Neural progenitor cell (in vitro differentiated cells): ENCODE results near the gene DNAJC30.
A peak's percentile ranks its signal among the peaks of the same experiment; 100 is the strongest.

Source experiments
- CTCF ChIP-seq: fragments of 200-600 bp; sonication (generic); IDR thresholded peaks from 2 replicates; pipeline ENCODE4 v1.5.1; 2017; ENCODE audit warnings: antibody characterized with exemption, mild to moderate bottlenecking
- EZH2 ChIP-seq: fragments of 200-600 bp; sonication (generic); IDR thresholded peaks from 2 replicates; pipeline ENCODE4 v1.6.1; 2017; ENCODE audit warnings: antibody characterized with exemption, mild to moderate bottlenecking, moderate library complexity

DNA sequence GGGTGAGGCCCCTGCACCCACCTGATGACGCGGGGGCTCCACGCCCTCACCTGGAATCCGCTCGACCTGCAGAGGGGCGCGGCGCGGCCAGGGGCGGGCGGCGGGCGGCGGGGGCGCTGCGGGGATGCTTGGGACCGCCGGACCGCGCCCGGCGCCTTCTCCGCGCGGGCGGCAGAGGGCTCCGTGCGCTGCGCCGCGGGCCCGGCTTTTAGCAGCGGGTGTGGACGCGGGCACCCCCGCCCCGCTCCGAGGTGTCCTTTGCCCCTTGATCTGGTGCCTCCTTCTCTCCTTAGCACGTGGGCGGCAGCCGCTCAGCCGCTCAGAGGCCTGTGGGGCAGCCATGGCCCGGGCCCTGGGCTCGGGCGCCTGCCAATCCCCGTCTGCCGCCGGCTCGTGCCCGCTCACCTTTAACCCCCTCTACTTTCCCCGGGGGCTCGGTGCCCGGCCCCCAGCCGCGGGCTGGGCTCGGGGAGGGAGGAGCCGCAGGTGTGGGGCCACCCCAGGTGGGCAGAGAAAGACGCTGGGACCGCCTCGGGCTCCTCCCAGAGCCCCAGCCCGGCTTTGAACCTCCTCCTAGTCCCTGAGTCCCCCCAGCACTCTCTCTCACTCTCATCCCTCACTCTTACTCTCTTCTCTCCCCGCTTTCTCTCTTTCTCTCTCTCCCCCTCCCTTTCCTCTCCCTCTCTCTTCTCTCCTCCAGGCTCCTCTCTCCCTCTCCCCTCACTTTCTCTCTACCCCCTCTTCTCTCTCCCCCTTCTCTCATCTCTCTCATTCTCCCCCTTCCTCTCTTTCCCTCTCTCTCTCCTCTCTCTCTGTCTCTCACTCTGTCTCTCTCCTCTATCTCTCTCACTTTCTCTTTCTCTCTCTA, 35.3 kb downstream of the DNAJC30 start:
- peak; percentile 17 for TF ChIP-seq CTCF
- TF ChIP-seq EZH2 = peak; percentile 77
